ENCODE results near the gene KAT6B.

KAT6B gene

DNA sequence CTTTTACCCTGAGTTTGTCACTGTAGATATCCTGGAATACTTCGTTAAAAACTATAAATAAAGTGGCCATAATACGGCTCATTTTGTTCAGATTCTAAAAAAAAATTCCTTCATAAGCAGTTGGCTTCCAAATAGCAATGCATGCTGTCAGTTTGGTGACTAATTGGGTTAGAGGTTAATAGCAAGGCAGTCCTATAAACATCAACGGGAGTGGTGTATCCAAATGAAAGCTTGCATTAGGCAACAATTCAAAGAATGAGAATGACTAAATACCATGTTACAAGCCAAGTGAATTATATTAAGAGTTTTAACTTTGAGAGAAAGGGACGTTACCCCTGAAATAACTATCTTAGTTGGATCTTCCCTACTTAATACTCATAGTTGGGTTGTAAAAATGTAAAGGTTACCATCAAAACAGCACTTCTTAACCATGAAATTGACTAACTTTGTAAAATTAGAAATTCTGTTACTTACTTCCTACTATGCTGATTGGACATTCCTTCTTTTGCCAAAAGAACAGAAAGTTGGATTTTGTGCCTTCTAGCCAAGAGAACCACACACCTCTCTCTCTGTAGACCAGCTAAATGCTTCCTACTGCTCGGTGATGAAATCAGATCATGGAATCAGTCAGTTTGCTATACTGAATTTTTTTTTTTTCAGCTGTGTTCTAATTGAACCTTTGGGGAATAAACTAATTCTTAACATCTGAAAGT, 98.0 kb downstream of the KAT6B start:
- no peak for DNase-seq

GRCh38 chr10:74925291-74925690, 98.9 kb downstream of the KAT6B start:
- DNase-seq: no peak

GRCh38 chr10:74925708-74926107, 99.3 kb downstream of the KAT6B start:
- no peak for DNase-seq

GRCh38 chr10:74926791-74927585, 100.6 kb downstream of the KAT6B start:
- no peak for DNase-seq

DNA sequence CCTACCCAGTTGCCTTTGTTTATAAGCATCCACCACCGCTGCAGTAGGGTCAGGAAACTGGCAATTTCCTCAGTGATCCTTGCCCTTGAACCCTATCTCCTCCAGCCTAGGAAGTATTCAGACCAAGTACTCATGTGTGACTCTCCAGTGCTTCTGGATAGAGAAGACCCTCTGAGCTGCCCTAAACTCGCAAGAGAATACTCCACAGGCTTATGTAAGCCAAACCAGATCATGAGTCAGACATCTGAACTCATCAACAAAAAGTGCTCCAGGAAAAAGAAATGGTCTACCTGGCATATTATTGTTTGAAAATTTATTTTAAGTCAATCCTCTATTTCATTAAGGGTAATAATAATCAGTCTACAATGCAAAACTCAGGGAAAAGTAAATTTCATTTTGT, 101.3 kb downstream of the KAT6B start:
- no peak for DNase-seq

DNA sequence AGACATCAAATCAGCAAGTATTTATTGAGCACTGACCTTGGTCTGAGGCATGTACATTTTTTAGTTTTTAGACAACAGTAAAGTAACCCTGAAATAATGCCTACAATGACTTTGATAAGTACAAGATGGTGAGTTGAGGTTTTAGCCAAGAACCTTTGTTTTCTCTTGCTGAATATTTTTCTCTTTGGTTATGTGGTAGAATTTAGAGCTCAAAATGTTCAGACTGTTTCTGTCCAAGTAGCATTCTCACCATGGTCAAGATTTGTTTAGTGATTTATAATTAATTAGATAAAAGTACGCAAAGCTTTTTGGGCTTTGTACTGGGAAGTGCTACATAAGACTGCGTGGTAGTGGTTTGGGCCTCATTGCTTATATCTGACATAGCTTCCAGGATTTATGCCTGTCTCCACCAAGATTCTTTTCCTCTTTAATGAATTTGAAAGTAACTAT, 102.4 kb downstream of the KAT6B start:
- DNase-seq: no peak

DNA sequence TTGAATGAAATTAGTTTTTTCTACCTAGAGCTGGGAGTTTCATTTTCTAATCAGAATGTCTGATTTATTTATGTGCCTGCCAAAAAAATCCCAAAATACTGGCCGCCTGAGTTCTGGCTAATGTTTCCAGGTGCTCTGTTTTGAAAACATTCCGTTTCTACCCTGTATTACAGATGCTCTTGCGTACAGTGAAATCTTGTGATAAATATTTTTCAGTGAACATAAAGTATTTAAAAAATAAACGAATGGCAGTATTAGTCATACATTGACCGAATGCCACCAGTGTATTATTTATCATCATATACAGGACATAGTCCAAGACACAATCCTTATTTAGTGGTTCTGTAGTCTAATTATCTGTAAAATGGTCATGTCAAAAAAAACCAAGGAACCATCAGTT, 102.8 kb downstream of the KAT6B start:
- DNase-seq: no peak

DNA sequence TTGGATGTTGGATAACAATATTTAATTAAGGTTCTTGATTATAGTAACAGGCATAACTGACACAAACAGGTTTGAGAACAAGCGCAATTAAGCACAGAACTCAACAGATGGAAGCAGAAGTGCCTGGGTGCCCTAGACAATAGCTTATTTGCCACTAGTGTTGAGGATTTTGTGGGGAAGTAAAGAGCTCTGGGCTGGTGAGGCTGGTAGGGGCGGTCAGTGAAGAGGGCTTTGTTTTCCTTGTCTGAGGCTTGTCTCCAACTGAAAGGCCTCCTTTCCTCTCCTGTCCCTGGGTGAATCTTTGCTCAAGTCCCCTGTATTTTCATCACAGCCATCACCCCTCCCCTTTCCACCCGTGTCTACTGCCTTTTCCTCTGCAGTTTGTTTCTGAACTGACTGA, 104.6 kb downstream of the KAT6B start:
- DNase-seq: no peak

- no peak for DNase-seq
Measured at GRCh38 chr10:74932648-74933047, 106.2 kb downstream of the KAT6B start.

DNA sequence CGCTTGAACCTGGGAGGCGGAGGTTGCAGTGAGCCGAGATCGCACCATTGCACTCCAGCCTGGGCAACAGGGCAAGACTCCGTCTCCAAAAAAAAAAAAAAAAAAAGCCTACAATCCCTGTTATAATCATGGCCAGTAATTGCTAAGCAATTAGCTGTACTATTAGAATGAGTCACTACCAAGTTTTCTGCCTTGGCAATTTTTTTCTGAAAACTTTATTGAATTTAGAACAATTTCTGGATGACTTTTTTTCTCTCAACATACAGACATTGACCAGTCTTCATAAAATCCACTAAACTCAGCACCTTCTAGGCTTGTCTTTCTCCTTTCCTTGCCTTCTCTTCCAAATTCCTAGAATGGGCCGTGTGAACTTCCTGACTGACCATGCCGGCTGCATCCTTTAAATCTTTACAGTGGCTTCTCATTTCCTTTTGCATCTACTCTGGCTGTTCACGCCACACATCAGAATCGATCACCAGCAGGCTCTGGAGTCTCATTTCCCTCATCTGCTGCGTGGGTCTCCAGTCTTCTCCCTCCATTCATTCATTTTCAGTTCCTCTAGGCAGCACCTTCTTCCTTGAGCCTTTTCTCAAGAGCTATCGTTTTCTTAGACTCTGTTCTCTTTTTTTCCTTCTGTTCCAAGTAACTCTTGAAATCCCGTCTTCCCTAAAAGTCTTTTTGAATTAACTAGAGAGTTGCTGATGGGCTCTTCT, 107.9 kb downstream of the KAT6B start:
- no peak for DNase-seq

- no peak for DNase-seq
Measured at GRCh38 chr10:74936577-74937265, 110.3 kb downstream of the KAT6B start.

- DNase-seq: no peak
Measured at GRCh38 chr10:74937266-74937856, 111.0 kb downstream of the KAT6B start.

- DNase-seq: no peak
Measured at GRCh38 chr10:74944205-74944604, 117.8 kb downstream of the KAT6B start.

GRCh38 chr10:74947781-74948401, 121.5 kb downstream of the KAT6B start:
- DNase-seq: no peak

- no peak for DNase-seq
Measured at GRCh38 chr10:74949034-74949832, 122.8 kb downstream of the KAT6B start.

DNA sequence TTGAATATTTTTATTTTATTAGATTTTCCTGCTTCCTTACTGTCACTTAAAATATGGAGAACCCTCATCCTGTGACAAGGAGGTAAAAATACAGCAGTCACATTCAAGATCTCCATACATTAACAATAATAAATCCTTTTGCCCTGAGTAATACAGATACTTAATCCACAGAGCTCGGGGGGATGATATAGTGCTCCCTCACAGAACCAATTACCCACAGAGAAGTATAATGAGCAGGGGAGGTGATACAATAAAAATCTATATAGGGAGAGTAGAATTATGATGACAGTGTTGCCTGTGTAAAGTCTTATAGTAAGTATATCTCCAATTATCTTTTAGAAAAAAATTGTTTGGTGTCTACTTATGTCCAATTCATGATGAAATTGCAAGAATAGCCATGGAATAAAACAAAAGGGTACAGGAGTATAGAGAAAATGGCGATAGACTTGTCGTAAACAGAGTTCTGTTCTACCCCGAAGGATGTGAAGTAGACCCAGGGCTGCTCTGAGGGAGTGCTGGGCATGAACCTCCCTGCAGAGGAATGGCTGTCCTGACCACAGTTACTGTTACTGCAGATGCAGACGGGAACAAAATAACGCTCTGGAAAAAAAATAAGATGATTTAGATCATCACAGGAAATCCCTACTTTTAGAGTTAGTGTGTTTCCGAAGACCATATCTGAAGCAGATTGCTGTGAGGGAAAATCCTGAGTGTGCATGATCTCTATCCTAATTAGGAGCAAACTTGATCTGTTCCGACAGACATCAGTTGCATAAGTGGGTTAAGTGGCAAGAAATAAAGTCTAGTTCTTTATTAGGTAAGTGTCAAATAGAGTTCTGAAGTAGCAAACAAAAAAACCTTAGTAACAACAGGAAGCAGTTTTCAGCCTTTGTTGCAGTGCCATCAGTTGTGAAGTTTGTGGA, 123.7 kb downstream of the KAT6B start:
- DNase-seq: no peak

GRCh38 chr10:74953214-74953613, 126.8 kb downstream of the KAT6B start:
- no peak for DNase-seq

DNA sequence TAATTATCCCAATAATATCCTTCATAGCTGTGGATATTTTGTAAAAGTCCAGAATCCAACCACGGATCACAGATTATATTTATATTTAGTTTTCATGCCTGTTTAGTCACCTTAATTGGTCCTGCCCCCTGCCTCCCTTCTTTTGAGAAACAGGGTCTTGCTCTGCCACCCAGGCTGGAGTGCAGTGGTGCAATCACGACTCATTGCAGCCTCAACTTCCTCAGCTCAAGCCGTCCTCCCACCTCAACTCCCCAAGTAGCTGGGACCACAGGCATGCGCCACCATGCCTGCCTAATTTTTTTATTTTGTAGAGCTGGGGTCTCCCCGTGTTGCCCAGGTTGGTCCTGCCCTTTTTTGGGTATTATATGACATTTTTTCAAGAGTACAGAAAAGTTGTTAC, 129.4 kb downstream of the KAT6B start:
- no peak for DNase-seq

GRCh38 chr10:74956555-74957111, 130.2 kb downstream of the KAT6B start:
- DNase-seq: no peak

All from activated CD8-positive, alpha-beta memory T cell treated with anti-CD3 and anti-CD28 coated beads, Interleukin-2, amount 50 U/mL, for 4 hours (primary cell).